GM12801 (cell line): ENCODE data around the gene SPHK2.

Source experiments
- TF ChIP-seq, protein P1 (sequence below): IDR thresholded peaks from one replicate; pipeline ENCODE4 v1.5.1; 2011; ENCODE audit warnings: control low read depth; ENCODE audit not compliant: insufficient read length; ENCODE audit errors: extremely low read depth

The SPHK2 gene

GRCh38 chr19:48618278-48618915, 909 bp upstream of the SPHK2 start:
- TF ChIP-seq, protein P1, sequence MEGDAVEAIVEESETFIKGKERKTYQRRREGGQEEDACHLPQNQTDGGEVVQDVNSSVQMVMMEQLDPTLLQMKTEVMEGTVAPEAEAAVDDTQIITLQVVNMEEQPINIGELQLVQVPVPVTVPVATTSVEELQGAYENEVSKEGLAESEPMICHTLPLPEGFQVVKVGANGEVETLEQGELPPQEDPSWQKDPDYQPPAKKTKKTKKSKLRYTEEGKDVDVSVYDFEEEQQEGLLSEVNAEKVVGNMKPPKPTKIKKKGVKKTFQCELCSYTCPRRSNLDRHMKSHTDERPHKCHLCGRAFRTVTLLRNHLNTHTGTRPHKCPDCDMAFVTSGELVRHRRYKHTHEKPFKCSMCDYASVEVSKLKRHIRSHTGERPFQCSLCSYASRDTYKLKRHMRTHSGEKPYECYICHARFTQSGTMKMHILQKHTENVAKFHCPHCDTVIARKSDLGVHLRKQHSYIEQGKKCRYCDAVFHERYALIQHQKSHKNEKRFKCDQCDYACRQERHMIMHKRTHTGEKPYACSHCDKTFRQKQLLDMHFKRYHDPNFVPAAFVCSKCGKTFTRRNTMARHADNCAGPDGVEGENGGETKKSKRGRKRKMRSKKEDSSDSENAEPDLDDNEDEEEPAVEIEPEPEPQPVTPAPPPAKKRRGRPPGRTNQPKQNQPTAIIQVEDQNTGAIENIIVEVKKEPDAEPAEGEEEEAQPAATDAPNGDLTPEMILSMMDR = no peak

GRCh38 chr19:48619692-48620585, 633 bp downstream of the SPHK2 start:
- TF ChIP-seq, protein P1 = no peak

GRCh38 chr19:48623556-48624066, 4.3 kb downstream of the SPHK2 start:
- TF ChIP-seq, protein P1 = no peak

DNA sequence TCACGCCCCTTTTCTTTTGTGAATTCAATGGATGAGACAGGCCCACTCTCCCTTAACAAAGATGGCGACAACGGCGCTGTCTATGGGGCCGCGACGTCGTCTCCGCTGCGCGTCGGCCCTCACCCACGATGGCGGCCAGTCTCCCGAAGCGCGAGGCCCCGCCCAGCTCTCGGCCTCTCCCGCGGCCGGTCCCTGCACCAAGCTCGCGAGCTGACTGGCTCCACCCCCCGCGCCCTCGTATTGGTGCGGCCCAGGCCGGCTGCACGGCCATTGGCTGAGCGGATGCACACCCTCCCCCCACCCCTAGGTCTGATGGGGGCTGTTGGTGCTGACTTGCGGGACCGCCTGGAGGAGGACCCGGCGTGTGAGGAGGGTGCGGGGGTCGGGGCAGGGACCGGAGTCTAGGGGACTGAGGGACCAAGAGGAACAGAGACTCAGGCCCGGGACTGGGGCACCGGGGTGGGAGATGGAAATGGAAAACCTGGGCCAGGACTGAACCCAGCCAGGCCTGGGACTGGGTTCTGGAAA, 4.8 kb downstream of the SPHK2 start:
- TF ChIP-seq, protein P1 = no peak

- TF ChIP-seq, protein P1 = no peak
Measured at GRCh38 chr19:48624791-48625723, 5.8 kb downstream of the SPHK2 start.

- TF ChIP-seq, protein P1 = no peak
Measured at GRCh38 chr19:48625891-48626327, 6.6 kb downstream of the SPHK2 start.
